Heart left ventricle (tissue), 13 donors: Measurements from ENCODE around the gene OR2V1.

Experiments
- CTCF ChIP-seq, 12 donors: fragments of 200-600 bp; sonication (generic) in 4 of 12; IDR thresholded peaks; one replicate each; pipeline versions ENCODE4 v1.5.0 to v1.8.0; 2018 to 2022; ENCODE audit warnings: antibody characterized with exemption in 12 of 12, mild to moderate bottlenecking in 5 of 12
- POLR2A ChIP-seq, 2 donors: fragments of 450-650 bp; IDR thresholded peaks; one replicate each; pipeline ENCODE4 v1.6.1; 2017; ENCODE audit warnings: antibody characterized with exemption in 2 of 2, mild to moderate bottlenecking in 2 of 2, moderate library complexity in 2 of 2
- donor health status: ischemic (EF 13 %, LVEDD 7.1; RV severe dilation, severe dysfunction).
- donor health status: DM: no; HTN: yes; CAD: no.
- donor health status: DM: no; HTN: no; CAD: no.
- donor health status: ischemic (EF 25% LVEDD 6.9; RV normal size, moderate dysfunction).
- donor health status: ischemic (EF 25% LVEDD 5.7; RV mildly dilated, moderate dysfunction).
- donor health status: ischemic (EF 35%, LVEDD 5.7; RV mildly dilated, moderate dysfunction).
- donor health status: nonischemic (EF 11% LVEDD 7.7; RV severe dilation, severe dysfunction).
- donor health status: DM: yes; HTN: yes; CAD: no.
- donor health status: PGD.
- donor health status: ischemic (EF 29% LVEDD 5.4; RV normal size, mild dysfunction).
- donor health status: nonischemic (EF 23%, LVEDD 6.1; RV moderate dilation, normal function).

- TF ChIP-seq CTCF (IDR thresholded peaks at IDR 0.05) (no peak), POLR2A (IDR thresholded peaks at IDR 0.05) (no peak)
These were observed 27.9 kb upstream of the OR2V1 start for GRCh38 chr5:181158869-181159268.
